HG02981 (cell line): ENCODE data around the gene CERS2.
A peak's percentile ranks its signal among the peaks of the same experiment; 100 is the strongest.

Experiments
- ATAC-seq: cut with Tn5 transposase; IDR thresholded peaks from one replicate; pipeline ENCODE4 v1.9.1; 2021; ENCODE audit warnings: mild to moderate bottlenecking, moderate library complexity; ENCODE audit not compliant: unreplicated experiment

Gene CERS2

GRCh38 chr1:150922519-150922975, 52.1 kb downstream of the CERS2 start:
- peak; percentile 55 for ATAC-seq

- no peak for ATAC-seq
These were observed 57.2 kb downstream of the CERS2 start for GRCh38 chr1:150917387-150917786.
